ENCODE results near the gene NTSR1. TPM values are rescaled to one million over a fixed set of nuclear protein-coding genes. Genes with fewer than 3 reads are reported as not detected.

Gene NTSR1
- total and polyA plus RNA-seq, 8 donors: 0.06 to 15.9 (median 0.28) TPM; not detected in 5

DNA sequence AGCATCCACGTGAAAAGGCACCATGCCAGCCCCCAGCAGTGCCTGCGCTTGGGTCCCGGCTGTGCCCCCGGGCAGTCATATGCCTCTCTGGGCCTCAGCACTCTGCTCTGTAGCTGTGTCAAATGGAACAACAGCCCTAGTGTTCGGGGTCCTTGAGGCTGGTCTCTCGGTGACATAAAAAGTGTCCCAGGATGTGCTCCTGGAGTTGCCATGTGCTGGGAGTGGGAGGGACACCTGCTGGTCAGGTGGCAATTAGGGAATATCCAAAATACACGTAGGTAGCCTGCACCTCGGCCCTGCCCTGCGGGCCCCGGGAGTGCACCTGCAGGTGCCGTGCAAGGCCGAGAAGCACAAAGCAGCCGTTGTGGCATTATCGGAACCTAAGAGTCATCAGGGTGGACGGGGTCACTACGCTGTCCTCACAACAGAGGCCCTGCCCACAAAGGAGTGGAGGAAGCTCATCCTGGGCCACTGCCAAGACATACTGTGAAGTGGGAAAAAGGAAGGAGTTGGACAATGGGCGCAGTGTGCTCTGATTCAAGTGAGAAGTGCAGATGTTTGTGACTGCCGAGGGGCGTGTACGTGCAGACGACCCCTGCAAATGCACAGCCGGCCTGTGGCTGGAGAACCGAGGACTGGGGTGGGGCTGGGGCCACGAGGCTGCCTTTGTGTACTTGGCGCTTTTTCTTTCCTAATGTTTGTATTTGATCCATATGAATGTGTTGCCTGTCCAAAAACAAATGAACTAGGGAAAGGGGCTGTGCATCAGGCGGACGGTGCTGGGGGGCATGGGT, 41.7 kb upstream of the NTSR1 start:
- TF ChIP-seq, protein P1, sequence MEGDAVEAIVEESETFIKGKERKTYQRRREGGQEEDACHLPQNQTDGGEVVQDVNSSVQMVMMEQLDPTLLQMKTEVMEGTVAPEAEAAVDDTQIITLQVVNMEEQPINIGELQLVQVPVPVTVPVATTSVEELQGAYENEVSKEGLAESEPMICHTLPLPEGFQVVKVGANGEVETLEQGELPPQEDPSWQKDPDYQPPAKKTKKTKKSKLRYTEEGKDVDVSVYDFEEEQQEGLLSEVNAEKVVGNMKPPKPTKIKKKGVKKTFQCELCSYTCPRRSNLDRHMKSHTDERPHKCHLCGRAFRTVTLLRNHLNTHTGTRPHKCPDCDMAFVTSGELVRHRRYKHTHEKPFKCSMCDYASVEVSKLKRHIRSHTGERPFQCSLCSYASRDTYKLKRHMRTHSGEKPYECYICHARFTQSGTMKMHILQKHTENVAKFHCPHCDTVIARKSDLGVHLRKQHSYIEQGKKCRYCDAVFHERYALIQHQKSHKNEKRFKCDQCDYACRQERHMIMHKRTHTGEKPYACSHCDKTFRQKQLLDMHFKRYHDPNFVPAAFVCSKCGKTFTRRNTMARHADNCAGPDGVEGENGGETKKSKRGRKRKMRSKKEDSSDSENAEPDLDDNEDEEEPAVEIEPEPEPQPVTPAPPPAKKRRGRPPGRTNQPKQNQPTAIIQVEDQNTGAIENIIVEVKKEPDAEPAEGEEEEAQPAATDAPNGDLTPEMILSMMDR (IDR thresholded peaks at IDR 0.05): peak in 1 of 7 experiments; percentile 9
- TF ChIP-seq POLR2AphosphoS5 (IDR thresholded peaks at IDR 0.05): peak in 2 of 3 donors; percentile 44 to 58
- TF ChIP-seq POLR2A (IDR thresholded peaks at IDR 0.05): no peak
- TF ChIP-seq EP300 (IDR thresholded peaks at IDR 0.05): no peak
- H3K4me3 ChIP-seq: no peak overlapping the region
- whole genome bisulfite sequencing, 5 donors: 24 to 41% (median 37%) methylated on average over 27 of the region's 27 CpGs

DNA sequence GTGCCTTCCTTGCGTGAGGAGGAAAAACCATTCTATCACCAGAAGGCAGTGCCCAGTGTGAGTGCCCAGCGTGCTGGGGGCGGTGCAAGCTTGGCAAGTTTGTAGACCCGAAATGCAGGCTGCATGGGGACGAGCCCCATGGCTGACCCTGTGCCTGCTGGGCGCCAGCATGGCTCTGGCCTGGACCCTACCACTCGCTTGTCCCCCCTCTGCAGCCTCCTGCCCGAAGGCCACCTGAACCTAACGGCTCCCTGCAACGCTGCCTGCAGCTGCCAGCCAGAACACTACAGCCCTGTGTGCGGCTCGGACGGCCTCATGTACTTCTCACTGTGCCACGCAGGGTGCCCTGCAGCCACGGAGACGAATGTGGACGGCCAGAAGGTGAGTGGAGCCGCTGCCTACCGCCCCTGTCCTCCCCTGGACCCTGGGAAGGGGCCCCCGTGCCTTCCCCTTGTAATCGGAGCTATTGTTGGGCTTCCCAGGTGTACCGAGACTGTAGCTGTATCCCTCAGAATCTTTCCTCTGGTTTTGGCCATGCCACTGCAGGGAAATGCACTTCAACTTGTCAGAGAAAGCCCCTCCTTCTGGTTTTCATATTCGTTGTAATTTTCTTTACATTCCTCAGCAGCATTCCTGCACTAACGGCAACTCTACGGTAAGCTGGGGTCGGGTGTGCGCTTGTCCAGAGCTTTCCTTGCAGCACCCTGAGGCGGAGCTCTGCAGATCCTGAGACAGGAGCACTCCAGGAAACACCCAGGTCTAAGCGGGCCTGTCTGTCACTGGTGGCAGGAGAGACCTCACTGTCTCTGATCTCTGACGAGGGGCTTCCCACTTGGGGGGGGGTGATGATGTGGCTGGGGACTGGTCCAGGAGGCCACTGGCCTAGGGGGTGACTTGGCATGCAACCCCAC, 40.9 kb upstream of the NTSR1 start:
- intact Hi-C loops (cut with DNase I; ENCODE audit: low total_unique reads): no loop called here
- H3K4me1 ChIP-seq: peaks cover 13 to 32% (median 18%) of the 10 kb centered on the region in 4 donors
- peak overlapping the region in 1 of 5 donors; percentile 19 for H3K27ac ChIP-seq
- H3K27me3 ChIP-seq: no peaks in the 10 kb centered on the region
- H3K9me3 ChIP-seq: no peaks in the 10 kb centered on the region
- 62 to 77% (median 76%) methylated on average over 20 to 30 of the region's 30 CpGs for WGBS, 5 donors
- DNase-seq: no peak
- peaks cover 0 to 39% (median 24%) of the 10 kb centered on the region in 4 donors for H3K36me3 ChIP-seq
- TF ChIP-seq POLR2AphosphoS5 (IDR thresholded peaks at IDR 0.05): no peak
- no peak for TF ChIP-seq POLR2A (IDR thresholded peaks at IDR 0.05)
- no peak for TF ChIP-seq EP300 (IDR thresholded peaks at IDR 0.05)
- TF ChIP-seq, protein P1 (IDR thresholded peaks at IDR 0.05): no peak
- no peak overlapping the region for H3K4me3 ChIP-seq

More for the DNA sequence above, 41.7 kb upstream of the NTSR1 start:
- Histone ChIP-seq H3K36me3 (peaks cover 0 to 35% (median 22%) of the 10 kb centered on the region in 4 donors), H3K27me3 (no peaks in the 10 kb centered on the region), H3K27ac (peak overlapping the region; percentile 6 to 56 (median 44)), H3K9me3 (no peaks in the 10 kb centered on the region), H3K4me1 (peaks cover 13 to 41% (median 22%) of the 10 kb centered on the region in 4 donors)
- DNase-seq: peak; percentile 77 to 89
- intact Hi-C loops (cut with DNase I; ENCODE audit: low total_unique reads): no loop called here

DNA sequence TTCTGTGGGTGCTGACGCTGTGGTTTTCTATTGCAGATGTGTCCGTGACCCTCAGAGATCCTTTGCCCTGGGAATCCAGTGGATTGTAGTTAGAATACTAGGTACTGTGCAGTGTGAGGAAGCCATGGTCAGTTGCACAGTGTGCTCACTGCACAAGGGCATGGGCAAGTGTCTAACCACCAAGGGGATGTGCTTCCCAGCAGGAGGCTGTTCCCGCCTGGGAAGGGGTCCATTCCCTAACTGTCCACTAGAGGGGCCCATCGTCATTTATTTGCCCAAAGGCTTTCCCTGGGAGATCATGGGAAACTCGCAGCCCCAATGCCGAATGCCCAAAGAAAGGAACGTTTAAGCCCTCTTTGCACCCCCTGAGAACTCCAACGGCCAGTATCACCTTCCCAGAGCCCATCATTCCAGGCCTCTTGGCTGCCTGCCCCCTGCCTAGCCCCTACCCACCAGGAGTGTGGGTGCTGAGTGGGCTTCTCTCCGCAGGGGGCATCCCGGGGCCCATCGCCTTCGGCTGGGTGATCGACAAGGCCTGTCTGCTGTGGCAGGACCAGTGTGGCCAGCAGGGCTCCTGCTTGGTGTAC, 40.1 kb upstream of the NTSR1 start:
- 34 to 64% (median 58%) methylated on average over 6 to 13 of the region's 13 CpGs for WGBS, 5 donors
- peak; percentile 76 to 90 for DNase-seq
- H3K27ac ChIP-seq: no peak overlapping the region
- H3K27me3 ChIP-seq: no peaks in the 10 kb centered on the region
- no peaks in the 10 kb centered on the region for H3K9me3 ChIP-seq
- TF ChIP-seq POLR2A (IDR thresholded peaks at IDR 0.05) (no peak), EP300 (IDR thresholded peaks at IDR 0.05) (no peak), POLR2AphosphoS5 (IDR thresholded peaks at IDR 0.05) (peak in 1 of 3 donors; percentile 34)
- TF ChIP-seq, protein P1 (IDR thresholded peaks at IDR 0.05): peak in 5 of 7 experiments; percentile 80 to 88 (median 87)
- no peak overlapping the region for H3K4me3 ChIP-seq
- H3K36me3 ChIP-seq: peaks cover 0 to 37% (median 21%) of the 10 kb centered on the region in 4 donors
- H3K4me1 ChIP-seq: peaks cover 13 to 31% (median 17%) of the 10 kb centered on the region in 4 donors
- intact Hi-C loops (cut with DNase I; ENCODE audit: low total_unique reads): no loop called here

DNA sequence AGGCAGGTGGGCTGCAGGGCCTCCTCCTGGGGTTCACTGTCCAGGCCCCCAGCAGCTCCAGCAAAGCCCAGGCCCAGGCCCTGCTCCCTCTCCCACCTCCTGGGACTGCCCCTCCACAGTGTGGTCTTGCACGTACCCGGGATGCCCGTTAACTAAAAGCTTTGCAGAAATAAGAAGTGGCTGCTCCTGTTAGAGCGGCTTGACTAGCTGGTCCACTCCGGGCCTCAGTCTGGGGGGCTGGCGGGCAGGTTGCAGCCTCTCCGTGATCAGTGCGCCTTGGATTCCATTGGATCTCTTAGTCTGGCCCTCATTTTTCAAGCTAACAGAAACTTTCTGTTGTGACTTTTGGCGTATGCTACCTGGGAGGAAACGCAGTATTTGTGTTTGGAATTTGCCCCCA, 39.4 kb upstream of the NTSR1 start:
- no peak for TF ChIP-seq POLR2A (IDR thresholded peaks at IDR 0.05)
- Histone ChIP-seq H3K27ac (no peak overlapping the region), H3K4me3 (no peak overlapping the region), H3K27me3 (peaks cover 0 to 6% (median 0%) of the 10 kb centered on the region in 3 donors), H3K36me3 (peaks cover 0 to 37% (median 21%) of the 10 kb centered on the region in 4 donors), H3K9me3 (no peaks in the 10 kb centered on the region), H3K4me1 (peaks cover 13 to 31% (median 17%) of the 10 kb centered on the region in 4 donors)
- no peak for DNase-seq
- 81 to 95% (median 93%) methylated on average over 10 of the region's 10 CpGs for WGBS, 5 donors
- intact Hi-C loops (cut with DNase I; ENCODE audit: low total_unique reads): no loop called here
